Glomerular visceral epithelial cell (primary cell): Measurements from ENCODE around the gene ARHGEF19.

Source experiments
- DNase-seq: peaks from one replicate; pipeline ENCODE4 v3.0.0-alpha.2; 2016; ENCODE audit errors: extremely low spot score

Gene ARHGEF19

GRCh38 chr1:16150508-16150907 lies 61.9 kb downstream of the ARHGEF19 start:
- DNase-seq: no peak

DNA sequence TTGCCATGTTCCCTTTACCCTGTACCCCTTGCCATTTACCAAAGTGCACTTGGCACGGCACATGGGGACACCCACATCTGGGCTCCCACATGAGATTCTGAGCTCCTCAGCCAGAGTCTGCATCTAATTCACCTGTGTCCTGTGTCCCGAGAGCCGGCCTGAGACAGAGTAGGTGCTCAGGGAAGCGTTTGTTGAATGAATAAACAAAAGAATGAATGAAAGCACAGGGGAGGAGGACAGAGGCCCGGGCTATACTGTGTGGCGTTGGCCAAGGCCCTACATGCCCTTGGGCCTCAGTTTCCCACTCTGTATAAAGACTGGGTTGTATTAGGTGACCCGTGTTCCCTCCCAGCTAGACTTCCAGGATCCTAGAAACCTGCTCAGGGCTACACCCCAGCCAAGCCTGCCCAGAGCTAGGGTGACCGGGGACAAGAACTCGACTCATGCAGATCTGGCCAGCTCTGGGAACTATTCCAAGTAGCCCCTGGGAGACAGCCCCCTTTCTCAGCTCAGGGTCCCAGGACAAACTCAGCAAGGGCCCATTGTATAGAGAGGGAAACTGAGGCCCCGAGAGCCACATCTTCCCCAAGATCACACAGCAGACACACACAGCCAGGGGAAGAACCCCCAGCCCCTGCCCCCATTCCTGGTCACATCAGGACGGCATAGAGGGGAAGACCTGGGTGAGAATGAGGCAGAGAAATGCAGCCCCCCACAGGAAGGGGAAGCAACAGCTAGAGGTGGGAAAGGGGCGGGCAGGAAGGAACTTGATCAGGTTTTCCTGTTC lies 62.6 kb downstream of the ARHGEF19 start:
- DNase-seq: no peak

DNA sequence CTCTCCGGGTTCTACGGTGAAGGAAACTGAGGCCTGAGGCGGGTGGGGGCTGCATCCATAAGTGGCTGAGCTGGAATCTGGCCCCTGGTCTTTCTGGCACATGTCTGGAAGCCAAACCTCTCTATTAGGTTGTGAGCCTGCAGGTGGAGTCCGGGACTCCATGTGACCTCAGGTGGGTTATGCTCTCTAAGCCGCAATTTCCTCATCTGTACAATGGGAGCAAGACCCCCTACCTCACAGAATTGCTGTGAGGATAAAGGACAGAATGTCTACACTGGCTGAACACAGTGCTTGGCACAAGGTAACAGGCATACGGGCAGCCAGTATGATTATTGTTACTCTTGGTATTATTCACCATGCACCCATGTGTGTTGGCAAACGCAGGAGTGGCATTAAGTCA lies 63.3 kb downstream of the ARHGEF19 start:
- no peak for DNase-seq

DNA sequence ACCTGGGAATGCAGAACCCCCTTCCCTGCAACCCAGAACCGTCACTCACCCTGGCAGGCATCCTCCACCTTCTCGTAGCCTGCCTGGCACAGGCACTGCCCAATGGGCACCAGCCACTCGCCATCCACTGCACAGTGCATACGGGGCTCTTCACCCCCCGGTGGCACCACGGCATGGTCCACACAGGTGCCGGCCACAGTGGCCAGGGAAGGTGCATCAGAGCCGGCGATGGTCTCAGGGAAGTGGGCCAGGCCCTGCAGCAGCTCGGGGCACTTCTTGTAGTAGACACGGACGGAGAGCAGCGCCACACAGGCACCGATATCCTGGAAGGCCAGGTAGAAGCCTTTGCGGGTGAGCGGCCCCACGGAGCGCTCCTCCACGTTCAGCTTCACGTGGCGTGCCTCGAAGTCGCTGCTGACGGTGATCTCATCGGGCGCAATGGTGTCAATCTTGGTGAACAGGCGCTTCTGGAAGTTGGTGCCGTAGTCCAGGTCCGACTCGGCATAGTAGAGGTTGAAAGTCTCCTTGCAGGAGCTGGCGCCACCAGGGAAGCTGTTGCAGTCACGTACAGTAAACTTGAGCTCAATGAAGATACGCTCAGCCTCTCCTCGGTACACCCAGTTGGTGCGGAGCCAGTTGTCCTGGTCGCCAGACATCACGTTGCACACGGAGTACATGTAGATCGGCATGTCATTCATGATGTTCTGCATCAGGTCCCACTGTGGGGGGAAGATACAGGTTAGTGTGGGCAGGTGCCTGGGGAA lies 63.9 kb downstream of the ARHGEF19 start:
- DNase-seq: no peak
